ENCODE measurements around the gene GADD45B.

GADD45B gene

GRCh38 chr19:2519482-2519881 lies 43.6 kb downstream of the GADD45B start:
- no peak for FAIRE-seq

- FAIRE-seq, result no peak
Observed at GRCh38 chr19:2523630-2524311, 47.8 kb downstream of the GADD45B start.

- no peak for FAIRE-seq
Observed at GRCh38 chr19:2524361-2524839, 48.5 kb downstream of the GADD45B start.

DNA sequence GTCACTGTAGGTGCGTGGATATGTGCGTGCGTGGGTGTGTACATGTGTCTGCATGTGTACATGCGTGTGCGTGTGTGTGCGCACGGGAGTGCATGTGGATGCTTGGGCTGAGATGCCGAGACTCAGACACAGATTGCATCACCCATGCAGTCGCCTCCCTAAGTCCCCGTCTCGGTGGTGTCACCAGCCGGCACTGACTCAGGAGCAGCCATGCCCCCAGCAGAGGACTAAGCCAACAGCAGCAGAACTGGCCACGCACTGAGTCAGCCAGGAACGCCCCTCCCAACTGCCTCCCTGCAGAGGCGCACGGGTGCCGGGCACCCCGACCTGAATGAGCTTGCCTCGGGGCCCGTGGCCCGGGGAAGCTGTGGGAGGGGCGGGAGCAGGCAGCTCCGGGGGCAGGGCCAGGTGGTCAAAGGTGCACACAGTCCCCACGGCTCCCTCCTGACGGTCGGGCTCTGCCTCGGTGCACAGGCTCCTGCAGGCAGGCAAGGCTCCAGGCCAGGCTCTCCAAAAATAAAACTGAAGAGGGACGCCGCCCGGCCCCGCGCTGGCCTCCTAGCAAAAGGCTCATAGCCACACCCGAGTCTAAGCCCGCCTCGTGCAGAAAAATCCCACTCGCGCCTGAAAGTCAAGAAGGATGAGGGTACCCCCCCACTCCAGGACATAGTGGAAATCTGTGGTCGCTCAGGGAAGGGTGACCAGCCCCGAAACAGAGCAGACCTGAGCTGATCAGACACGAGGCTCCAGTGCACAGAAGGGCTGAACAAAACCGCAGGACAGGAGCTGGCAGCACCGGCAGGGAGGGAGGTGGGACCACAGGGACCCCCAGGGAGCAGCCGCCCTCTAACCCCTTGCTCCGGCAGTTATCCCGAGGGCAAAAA lies 49.2 kb downstream of the GADD45B start:
- no peak for FAIRE-seq

GRCh38 chr19:2527171-2527570 lies 51.2 kb downstream of the GADD45B start:
- FAIRE-seq, result no peak

- FAIRE-seq, result no peak
Observed at GRCh38 chr19:2527686-2528085, 51.8 kb downstream of the GADD45B start.

Data from islet of Langerhans (tissue), 1 donor.